HG03039 (cell line): Measurements from ENCODE around the gene ANKRD24.
"Not testable (repeated sequence)": the region's sequence is repeated elsewhere in the genome, so short reads cannot be mapped to it uniquely, and the experiment has no call there.

Experiments used
- ATAC-seq: cut with Tn5 transposase; IDR thresholded peaks from one replicate; pipeline ENCODE4 v1.9.1; 2021; ENCODE audit warnings: mild to moderate bottlenecking, moderate library complexity; ENCODE audit not compliant: unreplicated experiment

Gene ANKRD24

DNA sequence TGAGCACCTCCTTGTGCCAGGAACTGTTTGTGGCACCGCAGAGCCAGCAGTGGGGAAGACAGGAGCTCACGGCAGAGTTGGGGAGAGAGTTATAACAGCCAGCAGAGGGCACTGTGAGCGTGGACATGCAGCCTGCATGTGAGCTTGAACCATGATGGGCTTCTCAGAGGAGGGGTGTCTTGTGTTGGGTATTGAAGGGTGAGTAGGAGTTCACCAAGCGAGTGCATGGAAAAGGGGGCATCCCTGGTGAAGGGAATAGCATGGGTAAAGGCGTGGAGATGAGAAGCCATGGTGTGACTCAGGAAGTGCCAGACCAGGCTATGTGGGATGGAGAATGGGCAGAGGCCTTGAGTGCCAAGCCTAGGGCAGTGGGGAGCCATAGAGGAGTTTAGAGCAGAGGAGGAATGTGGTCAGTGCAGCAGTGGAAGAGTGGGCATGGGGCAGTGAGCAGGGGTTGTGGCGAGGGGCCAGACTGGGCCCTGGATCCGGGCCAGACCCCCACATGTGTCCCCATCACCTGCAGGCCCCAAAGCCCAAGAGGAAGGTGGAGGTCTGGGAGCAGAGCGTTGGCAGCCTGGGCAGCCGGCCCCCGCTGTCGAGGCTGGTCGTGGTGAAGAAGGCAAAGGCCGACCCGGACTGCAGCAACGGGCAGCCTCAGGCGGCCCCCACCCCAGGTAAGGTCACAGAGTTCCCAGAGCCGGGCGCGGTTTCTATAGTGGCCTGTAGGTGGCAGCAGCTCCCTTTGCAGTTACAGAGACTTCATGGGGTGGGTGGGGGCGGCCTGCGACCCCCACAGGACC, 84.8 kb downstream of the ANKRD24 start:
- no peak for ATAC-seq

DNA sequence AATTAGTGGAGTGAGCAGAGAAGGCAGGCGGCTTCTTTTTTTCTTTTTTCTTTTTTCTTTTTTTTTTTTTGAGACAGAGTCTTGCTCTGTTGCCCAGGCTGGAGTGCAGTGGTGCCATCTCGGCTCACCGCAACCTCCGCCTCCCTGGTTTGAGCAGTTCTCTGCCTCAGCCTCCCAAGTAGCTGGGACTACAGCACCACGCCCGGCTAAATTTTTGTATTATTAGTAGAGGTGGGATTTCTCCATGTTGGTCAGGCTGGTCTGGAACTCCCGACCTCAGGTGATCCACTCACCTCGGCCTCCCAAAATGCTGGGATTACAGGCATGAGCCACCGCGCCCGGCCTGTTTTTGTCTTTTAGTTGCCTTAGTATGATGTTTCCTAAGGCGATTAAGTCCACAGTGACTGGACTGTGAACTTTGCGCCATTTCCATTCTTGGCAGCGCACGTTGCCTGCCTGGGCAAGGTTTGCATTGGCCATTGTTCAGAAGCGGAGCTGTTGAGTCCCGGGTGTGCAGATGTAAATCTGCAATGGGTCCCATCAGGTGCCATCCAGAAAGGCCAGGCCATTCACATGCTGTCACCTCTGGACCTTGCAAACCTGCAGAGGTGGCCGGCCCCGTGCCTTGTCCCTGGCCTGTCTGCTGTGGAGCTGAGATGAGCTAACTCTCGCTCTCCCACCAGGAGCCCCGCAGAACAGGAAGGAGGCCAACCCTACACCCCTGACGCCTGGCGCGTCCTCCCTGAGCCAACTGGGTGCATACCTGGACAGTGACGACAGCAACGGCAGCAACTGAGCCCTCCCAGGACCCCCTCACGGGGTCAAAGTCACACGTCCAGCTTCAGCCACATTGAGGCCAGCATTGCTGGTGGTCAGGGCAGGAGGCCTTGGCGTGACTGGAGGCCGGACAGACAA, 85.7 kb downstream of the ANKRD24 start:
- ATAC-seq, result no peak

DNA sequence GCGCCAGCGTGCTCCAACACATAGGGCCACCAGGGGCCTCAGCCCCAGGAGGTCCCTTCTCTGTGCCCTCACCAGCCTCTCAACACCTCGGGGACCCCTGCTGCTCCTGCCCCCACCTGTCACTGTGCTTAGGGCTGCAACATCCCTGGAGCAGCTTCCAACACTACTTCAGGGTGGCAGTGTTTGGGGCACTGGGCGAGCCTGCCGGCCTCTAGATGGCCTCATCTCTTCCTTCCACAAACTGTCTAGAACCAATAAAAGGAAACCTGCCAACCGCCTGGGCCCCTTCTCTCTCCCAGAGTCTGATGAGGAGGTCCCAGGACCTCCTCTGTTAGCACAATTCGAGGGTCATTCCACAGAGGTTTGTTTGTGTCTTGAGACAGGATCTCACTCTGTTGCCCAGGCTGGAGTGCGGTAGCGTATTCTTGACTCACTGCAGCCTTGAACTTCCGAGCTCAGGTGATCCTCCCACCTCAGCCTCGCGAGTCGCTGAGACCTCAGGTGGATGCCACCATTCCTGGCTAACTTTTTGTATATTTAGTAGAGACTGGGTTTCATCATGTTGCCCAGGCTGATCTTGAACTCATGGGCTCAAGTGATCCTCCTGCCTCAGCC, 86.4 kb downstream of the ANKRD24 start:
- no peak for ATAC-seq

DNA sequence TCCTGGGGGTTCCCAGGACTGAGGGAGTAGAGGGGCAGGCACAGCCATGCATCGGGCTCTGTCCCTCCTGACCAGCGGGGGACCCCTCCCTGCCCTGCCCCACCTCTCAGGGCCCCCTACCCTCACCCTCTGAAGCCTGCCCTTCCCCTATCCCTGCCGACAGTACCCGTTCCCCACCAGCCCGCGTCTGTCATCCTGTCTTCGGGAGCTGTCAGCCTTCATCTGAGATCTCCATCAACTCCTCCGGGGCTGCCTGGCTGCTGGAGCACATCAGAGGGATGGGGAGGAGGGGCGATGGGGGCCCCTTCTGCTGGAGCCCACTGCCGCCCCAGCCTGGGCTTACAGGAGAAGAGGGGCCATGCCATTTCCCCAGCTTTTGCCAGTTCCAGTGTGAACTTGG, 90.4 kb downstream of the ANKRD24 start:
- no peak for ATAC-seq

DNA sequence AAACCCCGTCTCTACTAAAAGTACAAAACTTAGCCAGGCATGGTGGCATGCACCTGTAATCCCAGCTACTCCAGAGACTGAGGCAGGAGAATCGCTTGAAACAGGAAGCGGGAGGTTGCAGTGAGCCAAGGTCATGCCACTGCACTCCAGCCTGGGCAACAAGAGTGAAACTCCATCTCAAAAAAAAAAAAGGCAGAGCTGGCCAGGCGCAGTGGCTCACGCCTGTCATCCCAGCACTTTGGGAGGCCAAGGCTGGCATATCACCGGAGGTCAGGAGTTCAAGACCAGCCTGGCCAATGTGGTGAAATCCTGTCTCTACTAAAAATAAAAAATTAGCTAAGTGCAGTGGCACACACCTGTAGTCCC, 91.8 kb downstream of the ANKRD24 start:
- not testable (repeated sequence) for ATAC-seq
